GM18867 (cell line): Measurements from ENCODE around the gene PRKN.

Source experiments
- ATAC-seq: cut with Tn5 transposase; IDR thresholded peaks from one replicate; pipeline ENCODE4 v1.9.1; 2021; ENCODE audit warnings: mild to moderate bottlenecking, moderate library complexity; ENCODE audit not compliant: unreplicated experiment

PRKN gene

DNA sequence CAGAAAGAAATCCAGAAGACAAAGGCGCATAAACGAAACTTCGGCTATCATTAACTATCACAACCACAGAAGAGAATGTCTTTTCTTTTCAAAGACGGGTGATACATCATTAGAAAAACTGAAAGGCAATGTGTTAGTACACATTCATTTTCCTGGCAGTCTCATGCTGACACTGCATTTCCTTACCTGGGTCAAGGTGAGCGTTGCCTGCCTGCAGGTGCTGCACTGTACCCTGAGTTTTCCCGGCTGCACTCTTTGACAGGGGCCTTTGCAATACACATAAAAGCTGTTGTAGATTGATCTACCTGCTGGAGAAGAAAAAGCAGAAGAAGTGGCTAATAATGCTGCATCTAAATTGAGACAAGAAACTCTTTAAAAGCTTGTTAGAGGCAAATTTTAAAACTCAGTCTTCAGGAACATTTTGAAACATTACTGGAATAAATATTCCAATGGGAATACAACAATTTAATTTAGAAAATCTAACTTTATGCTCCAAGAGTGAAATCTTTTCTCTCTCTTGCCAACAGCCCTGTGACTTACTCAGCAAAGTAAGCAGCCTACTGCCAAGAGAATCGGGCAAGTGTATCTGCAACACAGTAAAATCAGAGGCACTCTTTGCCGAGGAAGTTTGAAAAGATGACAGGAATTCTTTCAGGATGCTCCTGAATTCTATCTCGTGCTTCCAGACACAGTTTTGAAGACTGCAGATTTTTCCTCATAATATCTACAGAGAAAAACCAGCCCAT is 526.4 kb downstream of the PRKN start:
- no peak for ATAC-seq

DNA sequence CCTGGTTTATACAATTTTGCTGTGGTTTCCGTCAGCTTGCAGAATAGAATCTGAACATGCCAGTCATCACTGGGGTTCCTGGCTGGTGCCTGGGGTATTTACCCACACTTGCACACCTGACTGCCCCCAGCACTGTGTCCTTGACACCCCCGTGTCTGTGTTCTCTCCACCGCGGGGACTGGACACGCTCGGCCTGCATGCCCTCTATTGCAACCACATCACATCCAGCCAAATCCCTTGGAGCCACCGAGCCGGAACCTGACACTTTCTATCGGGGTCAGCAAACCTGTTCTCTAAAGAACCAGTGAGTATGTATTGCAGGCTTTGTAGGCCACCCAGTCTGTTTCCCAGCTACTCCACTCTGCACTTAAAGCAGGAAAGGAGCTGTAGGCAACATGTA is 527.5 kb downstream of the PRKN start:
- ATAC-seq, result no peak

DNA sequence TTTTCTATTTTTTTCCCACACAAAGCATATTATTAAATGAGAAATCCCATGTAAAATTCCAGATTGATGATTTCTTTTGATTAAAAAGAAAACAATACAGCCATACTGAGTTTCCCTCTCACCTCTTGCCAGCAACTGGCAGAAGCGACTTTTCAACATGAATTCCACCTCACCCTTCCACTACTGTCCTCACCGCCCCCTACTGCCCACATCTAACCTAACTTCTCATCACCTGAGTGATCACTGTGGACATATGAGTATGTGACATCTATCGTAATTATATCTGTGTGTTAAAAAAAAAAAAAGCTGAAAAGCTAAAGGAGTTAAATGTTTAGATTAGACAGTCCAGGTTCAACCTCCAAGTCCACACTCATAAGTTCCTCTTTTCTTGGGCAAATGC is 528.6 kb downstream of the PRKN start:
- ATAC-seq, result no peak

DNA sequence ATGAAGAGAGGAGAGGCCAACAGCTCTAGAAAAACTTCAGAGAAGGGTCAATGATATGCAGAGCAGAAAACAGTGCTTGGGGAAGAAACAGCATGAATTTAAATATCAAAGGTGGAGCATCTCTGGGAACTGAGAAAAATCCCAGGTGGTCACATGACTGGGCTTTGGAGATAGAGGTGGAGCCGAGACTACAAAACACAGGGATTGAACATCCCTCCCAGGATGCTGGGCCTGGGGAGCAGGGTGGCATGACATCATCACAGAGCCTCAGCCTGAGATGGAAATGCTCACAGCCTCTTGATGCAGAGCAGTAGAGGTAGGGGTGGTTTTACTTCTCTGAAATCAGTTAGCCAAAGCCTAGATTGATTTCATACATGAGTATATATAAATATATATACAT is 529.5 kb downstream of the PRKN start:
- ATAC-seq, result no peak

DNA sequence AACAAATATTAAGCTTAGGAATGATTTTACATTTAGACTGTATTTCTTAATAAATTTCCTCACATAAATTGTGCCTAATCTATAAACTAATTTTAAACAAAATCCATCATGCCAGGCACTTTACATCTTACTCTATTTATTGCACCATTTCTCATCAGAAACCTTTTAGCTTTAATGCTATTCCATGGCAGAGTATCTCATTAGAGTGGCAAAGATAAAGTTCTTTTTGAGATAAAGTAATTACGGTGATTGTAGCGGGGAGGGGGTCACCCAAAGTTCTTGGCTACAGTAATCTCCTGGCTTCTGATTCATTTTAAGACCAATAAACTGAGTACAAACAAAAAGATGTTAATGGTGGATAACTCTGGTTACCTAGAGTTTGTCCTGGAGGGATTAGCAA is 532.1 kb downstream of the PRKN start:
- no peak for ATAC-seq

DNA sequence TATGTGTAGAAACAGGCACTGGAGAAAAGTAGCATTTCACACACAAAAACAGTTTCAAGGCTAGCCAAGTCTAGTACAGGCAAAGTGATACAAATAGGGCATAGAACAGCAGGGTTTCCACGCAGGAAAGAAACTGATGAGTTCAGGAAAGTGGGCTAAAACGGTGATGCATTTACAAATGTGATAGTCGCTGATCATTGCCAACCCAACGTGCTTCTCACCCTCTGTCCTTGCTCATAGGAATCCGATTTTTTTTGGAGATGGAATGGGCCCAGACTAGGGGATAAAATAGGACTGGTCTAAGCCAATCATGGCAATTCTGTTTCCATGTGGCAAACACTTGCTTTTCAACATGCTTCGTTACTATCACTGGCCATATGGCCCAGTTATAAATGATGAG is 536.6 kb downstream of the PRKN start:
- ATAC-seq, result no peak

DNA sequence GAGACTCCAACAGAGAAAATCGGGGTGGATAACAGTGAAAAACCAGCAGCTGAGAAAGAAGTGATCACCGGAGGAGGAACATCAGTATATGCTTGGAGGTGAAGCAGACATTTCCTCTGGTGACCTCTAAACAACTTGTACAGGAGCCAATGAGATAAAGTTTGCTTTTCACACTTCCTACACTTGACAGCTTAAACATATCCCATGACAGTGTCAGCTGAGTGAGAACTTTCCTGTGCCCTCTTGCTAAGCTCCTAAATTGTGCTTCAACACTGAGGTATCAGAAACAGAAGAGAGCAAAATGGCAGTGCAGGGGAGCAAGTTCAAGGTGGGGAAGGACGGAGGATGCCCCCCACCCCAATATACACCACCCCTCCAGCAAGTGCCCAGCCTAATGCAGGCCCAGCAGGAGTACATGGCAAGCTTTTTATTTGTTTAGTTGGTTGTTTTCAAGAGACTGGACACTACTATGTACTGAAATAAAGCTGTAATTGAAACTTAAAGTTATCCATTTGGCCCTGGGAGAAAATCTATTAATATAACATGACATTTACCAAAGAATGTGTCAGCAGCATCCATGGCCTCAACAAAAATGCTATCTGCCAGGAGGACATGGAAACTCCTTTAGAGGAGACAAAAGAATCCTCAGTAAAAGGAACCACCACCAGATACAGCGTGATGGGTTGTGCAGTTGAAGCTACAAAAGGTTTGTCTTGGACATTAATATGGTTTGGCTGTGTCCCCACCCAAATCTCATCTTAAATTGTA is 540.2 kb downstream of the PRKN start:
- ATAC-seq, result no peak

DNA sequence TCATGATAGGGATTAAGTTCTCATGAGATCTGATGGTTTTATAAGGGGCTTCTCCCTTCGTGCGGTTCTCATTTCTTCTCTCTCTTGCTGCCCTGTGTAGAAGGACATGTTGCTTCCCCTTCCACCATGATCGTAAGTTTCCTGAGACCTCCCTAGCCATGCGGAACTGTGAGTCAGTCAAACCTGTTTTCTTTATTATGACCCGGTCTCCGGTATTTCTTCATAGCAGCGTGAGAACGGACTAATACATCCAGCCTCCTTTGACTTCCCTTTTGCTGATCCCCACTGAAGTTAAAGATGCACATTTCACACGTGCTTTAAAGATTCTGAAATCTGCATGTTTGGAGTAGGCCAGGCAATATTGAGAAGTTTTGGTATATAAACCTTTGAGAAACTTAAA is 543.1 kb downstream of the PRKN start:
- no peak for ATAC-seq

DNA sequence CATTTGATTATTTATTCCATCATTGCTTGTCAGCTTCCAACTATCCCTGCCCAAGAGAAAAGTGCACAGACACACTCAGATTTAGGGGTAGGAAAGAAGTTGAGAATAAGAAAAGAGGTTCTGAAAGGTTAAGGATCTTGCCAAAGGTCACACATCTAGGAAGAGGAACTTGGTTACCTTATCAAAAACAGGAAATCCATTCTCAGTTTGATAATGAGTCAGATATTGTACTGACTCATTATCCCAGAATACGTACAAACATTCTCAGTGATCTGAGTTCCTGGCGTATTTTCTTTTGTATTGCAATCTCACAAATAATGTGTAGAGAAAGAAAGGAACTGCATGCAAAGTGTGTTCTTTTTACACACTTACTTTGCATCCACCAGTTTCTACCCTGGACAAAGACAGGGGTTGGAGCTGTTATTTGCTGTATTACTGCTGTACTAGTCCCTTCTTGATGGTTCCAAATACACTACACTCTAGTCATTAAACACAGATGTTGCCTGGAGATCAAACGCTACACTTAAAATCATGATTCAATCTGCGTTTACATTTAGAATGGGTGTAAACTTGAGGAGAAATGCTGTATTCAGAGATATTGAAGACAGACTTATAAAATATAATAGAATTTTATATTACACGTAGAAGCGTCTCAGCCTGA is 545.7 kb downstream of the PRKN start:
- no peak for ATAC-seq

DNA sequence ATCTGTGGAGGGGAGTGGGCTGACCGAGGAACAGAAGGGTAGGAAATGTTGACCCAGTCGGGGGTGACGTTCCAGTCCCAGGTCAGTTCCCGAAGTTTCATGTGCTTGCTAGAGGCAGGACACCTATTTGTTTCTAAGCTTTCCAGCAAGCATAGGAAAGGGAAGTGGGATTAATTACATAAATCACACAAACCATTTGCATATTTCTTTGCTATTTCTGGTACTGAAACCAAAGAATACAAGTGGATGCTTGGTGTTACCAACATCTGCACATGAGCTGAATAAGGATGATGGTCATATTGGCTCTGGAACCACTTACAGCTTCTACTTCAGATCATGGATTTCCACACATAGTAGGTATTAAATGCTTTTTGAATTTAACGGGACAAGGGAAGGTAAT is 546.5 kb downstream of the PRKN start:
- ATAC-seq, result no peak

DNA sequence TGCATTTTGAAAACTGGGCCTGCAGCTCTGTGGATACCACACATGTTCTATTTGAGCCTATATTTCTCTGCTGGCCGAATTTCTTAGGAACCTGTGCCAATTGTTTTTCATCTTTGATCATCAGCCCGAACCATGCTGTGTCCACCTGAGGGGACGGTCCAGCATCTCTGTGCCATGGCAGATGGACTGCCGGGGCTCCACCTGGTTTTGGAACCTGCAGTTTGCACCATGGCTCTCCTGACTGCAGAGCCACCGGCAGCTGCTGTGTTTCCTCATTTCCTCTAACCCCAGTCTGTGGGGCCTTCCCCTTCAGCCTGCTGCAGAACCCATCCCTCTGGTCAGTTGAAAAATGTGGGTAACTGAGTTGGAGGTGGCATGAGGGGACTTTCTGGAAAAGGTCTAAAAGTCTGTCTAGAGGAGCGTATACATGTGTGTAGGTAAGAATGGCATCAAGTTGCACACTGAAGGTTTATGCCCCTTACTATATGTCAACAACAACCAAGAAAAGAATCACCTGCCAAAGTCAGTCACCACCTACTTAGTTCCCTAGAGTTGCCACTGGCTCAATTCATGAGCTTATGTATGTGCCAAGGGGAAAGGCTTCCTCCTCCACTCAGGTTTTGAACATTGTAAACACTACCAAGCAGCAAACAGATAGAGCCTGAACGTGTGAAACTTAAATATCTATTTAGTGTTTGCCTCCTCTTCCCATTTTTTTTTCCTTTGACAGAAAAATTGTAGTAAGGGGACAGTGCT is 548.2 kb downstream of the PRKN start:
- ATAC-seq, result no peak

DNA sequence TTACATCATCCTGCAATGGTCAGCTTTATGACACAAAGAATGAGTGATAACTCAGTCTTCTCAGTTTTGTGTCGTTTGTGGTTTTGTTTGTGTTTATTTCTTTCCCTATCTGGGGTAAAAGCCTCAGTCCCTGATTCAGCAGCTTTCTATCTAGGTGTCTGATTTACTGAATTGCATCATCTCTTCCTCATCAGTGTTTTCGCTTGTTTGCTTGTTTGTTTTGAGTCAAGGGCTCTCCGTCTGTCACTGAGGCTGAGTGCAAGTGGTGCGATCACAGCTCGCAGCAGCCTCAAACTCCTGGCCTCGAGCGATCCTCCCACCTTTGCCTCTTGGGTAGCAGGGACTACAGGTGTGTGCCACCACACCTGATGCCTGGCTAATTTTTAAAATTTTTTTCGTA is 548.9 kb downstream of the PRKN start:
- no peak for ATAC-seq

DNA sequence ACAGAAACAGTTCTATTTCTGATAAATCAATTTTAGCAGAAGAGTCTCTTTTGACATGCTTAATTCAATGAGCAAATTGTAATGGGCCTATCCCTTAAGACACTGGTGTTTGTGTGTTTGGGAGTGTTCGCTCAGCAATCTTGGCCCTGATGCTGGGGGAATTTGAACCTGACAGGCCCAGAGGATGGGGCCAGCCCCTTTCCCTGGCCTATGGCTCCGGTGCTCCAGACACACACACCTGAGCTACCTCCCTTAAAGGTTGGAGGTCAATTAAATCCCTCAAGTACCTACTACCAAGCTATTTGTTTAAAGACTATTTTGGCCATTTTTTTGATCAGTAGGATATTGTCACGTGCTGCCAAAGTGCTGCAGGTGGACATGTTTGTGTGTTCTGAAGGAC is 549.3 kb downstream of the PRKN start:
- no peak for ATAC-seq

DNA sequence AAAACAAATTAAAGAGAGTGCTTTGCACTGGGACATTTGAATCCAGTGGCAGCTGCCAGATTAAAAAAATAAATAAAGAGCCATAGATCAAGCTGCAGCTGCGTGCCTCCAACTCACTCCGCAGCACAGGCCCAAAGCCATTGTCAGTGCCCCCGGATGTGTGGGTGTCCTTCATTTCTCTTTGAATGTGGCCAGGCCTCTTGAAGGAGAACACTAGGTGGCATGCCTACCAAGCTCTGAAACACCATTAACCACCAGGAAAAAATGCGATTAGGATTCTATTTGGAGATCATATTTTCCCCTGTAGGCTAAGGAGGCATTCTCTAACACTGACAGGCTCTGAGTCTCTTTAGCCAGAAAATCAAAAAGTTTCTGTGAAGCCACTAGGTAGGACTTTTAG is 549.8 kb downstream of the PRKN start:
- no peak for ATAC-seq

DNA sequence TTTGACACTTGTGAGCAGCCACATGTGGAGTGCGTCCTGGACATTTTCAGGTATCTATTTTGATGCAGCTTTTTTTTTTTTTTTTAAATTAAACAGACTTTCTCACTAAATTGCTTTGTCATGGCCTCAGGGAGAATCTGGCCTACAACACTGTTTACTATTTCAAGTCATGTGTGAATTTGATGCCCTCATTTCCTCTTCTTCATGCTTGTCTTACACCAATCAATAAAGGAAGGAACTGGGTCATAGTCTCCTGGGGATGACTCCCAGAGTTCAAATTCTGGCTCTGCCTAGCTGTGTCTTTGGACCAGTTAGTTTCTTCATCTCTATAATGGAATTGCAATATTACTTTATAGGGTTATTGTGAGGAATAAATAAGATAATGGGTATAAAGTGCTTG is 554.1 kb downstream of the PRKN start:
- ATAC-seq, result no peak

DNA sequence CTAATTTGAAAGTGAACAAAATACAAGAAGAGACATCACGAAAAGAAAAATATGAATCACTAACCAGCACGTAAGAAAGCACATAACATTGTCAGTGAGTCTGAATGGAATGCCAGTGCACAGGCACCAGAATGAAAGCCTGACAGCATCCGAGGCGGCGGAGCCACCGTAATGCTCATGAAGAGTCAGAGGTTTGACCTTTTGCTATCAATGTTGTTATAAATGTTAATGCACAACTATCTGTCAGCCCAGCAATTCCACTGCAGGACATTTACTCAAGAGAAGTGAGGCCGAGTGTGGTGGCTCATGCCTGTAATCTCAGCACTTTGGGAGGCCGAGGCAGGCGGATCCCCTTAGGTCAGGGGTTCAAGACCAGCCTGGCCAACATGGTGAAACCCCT is 562.1 kb downstream of the PRKN start:
- ATAC-seq, result no peak

DNA sequence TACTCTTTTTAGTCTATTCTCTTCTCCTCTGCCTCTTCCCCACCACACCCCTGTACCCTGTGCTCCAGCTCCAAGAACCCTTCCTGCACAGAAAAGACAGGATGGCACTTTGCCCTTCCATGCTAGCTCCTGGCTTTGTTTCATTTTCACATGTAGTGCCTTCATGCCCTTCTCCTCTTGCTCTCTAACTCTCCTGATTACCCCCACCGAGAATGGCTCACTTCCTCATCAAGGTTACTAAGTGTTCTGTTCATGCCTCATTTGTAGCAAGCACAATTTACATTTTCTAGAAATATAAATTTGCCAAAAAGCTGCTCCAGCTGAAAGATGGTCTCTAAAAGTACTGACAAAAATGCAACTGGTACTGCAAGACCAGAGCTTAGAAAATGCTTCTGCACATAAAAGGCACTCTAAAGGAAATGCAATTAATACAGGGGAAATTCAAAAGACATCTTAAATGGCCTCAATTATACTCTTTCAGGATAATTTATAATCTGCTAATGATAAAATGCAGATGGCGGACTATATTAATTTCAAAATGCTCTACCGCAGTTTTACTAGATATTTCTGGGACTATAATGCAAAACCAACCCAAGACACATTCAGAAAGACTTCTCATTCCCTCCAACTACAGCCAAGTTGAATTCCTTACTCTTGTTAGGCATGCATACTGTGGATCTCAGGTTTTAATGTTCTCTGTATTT is 570.2 kb downstream of the PRKN start:
- ATAC-seq, result peak; percentile 93

DNA sequence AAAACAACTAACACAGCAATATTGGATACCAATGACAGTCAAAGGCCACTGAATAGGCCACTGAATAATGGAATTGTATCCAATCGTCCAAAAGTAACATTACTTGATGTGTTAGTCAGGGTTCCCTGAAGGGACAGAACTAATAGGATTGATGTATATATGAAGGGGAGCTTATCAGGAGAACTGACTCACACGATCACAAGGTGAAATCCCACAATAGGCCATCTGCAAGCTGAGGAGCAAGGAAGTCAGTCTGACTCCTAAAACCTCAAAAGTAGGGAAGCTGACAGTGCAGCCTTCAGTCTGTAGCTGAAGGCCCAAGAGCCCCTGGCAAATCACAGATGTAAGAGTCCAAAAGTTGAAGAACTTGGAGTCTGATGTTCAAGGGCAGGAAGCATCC is 571.4 kb downstream of the PRKN start:
- ATAC-seq, result no peak

DNA sequence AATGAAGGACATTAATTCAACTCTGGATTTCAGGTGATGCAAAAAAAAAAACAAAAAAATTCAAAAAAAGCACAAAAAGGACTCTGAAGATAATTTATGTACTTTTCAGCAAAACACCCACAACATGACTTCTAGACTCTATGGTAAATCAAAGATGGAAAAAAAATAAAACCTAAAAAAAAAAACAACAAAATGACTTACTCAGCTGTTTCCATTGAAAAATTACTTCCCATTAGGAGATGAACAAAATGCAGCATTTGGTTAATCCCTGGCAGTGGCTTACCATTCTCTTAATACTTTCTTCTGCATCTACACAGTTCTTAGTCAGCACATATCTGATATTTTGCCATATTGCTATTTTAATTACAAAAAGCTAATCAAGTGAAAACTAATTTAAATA is 572.6 kb downstream of the PRKN start:
- no peak for ATAC-seq

DNA sequence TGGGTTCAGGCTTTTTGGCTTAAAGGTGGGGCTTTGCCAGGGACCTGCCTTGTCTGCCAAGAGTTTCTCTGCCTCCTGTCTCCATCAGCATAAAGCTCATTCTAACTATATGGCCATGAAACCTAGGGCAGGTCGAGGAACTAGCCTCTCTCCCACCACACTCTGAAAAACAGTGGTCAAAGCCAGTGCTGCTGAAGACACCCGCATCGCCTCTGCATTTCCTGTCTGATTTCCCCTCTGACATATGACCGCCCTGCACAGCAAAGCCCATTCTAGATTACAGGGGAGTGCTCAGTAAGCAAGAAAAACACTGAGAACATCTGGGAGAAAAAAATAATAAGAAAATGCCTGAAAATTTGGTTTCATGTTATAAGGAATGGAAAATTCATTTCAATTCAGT is 573.6 kb downstream of the PRKN start:
- no peak for ATAC-seq

DNA sequence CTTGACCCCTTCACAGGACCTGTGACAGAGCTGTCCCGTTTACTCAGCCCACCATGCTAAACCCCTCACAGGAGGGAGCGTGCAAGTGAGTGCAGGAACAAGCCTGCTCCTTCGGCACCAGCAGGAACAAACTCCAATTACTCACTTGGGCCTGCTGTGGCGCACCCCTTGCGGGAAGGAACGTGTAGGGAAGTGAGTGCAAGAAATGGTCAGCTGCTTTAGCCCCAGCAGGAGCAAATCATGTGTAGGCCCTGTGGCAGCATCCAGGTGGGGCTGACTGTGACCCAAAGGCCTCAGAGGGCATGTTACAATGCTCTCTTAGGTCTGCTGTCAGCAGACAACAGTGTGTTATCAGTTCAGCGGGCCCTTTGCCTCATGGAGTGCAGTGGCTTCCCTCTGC is 574.4 kb downstream of the PRKN start:
- ATAC-seq, result no peak
